ENCODE measurements around the gene UNC13A.

Gene UNC13A

GRCh38 chr19:17688853-17689595, 870 bp upstream of the UNC13A start:
- no peak for TF ChIP-seq EZH2 (IDR thresholded peaks at IDR 0.05; ENCODE audit: borderline replicate concordance, low read depth, low read length, severe bottlenecking)
- TF ChIP-seq CTCF (IDR thresholded peaks at IDR 0.05; ENCODE audit: borderline replicate concordance, extremely low read depth, low read length, poor library complexity, severe bottlenecking): no peak
- no peak overlapping the region for H3K4me3 ChIP-seq (ENCODE audit: low read depth in 1 of 2, low read length in 2 of 2)
- no peaks in the 10 kb centered on the region for H3K36me3 ChIP-seq (ENCODE audit: insufficient read depth, low read length)
- H3K4me1 ChIP-seq (ENCODE audit: insufficient read depth, low read length): peaks cover 2% of the 10 kb centered on the region; the same call in 1 of the 2 replicates
- no peak overlapping the region for H3K4me2 ChIP-seq (ENCODE audit: insufficient read depth, low read length)
- no peaks in the 10 kb centered on the region for H3K79me2 ChIP-seq (ENCODE audit: insufficient read depth, low read length)
- no peak for ATAC-seq (ENCODE audit: insufficient read depth, low read depth)
- H2AFZ ChIP-seq (ENCODE audit: low read depth, low read length): no peak overlapping the region
- H3K27me3 ChIP-seq (ENCODE audit: insufficient read depth, low read length, poor library complexity): peaks cover 19% of the 10 kb centered on the region
- peaks cover 6% of the 10 kb centered on the region for H4K20me1 ChIP-seq (ENCODE audit: insufficient read depth, low read length)
- H3K9ac ChIP-seq (ENCODE audit: low read depth, low read length): no peak overlapping the region
- no peak overlapping the region for H3K27ac ChIP-seq (ENCODE audit: low read length)
- DNase-seq: no peak
- H3K9me3 ChIP-seq (ENCODE audit: insufficient read depth, low read length, severe bottlenecking): no peaks in the 10 kb centered on the region

DNA sequence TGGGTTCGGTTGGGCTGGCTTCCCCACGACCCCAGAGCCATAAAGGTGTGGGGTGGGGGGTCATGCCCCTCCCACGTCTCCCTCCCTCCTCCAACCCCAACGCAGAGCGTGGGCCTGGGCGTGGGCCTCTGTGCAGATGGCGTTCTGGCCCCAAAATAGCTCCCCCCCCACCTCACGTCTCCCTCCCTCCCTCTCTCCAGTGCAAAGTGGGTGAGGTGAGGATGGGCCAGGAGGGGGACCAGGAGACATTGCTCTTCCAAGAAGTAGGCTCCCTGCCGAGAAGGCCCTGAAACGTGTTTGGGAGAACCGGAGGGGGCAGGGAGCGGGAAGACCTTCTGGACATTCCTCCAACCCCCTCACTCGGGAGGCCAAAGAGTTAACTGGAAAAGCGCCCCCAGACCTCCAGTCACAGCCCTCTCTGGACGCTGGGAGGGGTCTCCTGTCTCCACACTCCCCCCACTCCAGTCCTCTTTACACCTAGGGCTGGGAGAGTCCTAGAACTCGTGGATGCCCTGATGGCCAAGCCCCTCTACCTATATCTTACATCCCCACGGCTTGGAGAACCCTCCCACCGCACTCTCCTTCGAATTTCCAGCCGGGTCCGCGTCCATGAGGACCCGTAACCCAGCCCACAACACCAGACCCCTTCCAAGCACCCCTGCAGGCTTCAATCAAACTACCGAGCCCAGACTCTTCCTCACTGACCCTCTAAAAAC, 855 bp downstream of the UNC13A start:
- Histone ChIP-seq H3K79me2 (ENCODE audit: insufficient read depth, low read length) (no peaks in the 10 kb centered on the region), H4K20me1 (ENCODE audit: insufficient read depth, low read length) (peaks cover 6% of the 10 kb centered on the region), H3K27me3 (ENCODE audit: insufficient read depth, low read length, poor library complexity) (peaks cover 19% of the 10 kb centered on the region), H3K9me3 (ENCODE audit: insufficient read depth, low read length, severe bottlenecking) (no peaks in the 10 kb centered on the region), H3K4me2 (ENCODE audit: insufficient read depth, low read length) (no peak overlapping the region), H3K36me3 (ENCODE audit: insufficient read depth, low read length) (no peaks in the 10 kb centered on the region), H3K4me1 (ENCODE audit: insufficient read depth, low read length) (peaks cover 2% of the 10 kb centered on the region; the same call in 1 of the 2 replicates), H3K4me3 (ENCODE audit: low read depth in 1 of 2, low read length in 2 of 2) (no peak overlapping the region), H3K9ac (ENCODE audit: low read depth, low read length) (no peak overlapping the region), H3K27ac (ENCODE audit: low read length) (no peak overlapping the region), H2AFZ (ENCODE audit: low read depth, low read length) (no peak overlapping the region)
- TF ChIP-seq CTCF (IDR thresholded peaks at IDR 0.05; ENCODE audit: borderline replicate concordance, extremely low read depth, low read length, poor library complexity, severe bottlenecking) (no peak), EZH2 (IDR thresholded peaks at IDR 0.05; ENCODE audit: borderline replicate concordance, low read depth, low read length, severe bottlenecking) (no peak)
- no peak for DNase-seq
- ATAC-seq (ENCODE audit: insufficient read depth, low read depth): no peak

DNA sequence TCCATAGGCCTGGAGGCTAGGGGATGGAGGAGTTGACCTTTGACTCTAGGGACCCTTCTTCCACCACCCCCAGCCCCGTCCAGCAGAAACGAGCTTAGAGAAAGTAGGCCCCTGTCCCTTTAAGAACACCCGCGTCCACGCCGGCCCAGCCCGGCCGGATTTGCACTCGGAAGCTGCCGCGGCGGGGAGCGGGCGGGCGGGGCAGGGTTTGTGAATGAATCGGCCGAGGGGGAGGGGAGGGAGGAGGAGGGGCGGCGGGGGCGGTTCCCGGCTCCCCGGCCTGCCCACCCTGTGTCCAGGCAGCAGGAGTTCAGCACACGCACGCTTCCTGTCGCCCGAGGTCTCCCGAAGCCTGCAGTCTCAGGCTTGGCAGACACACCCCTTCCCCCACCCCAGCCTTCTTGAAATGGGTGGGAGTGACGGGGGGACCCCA, 1.5 kb downstream of the UNC13A start:
- ATAC-seq (ENCODE audit: insufficient read depth, low read depth) (0 out of 3 replicates have a peak, but pooled peaks have one; percentile 22), DNase-seq (no peak)
- H3K27me3 ChIP-seq (ENCODE audit: insufficient read depth, low read length, poor library complexity): peaks cover 19% of the 10 kb centered on the region
- H3K27ac ChIP-seq (ENCODE audit: low read length): no peak overlapping the region
- H3K79me2 ChIP-seq (ENCODE audit: insufficient read depth, low read length): no peaks in the 10 kb centered on the region
- no peak overlapping the region for H3K9ac ChIP-seq (ENCODE audit: low read depth, low read length)
- H3K4me3 ChIP-seq (ENCODE audit: low read depth in 1 of 2, low read length in 2 of 2): no peak overlapping the region
- H3K9me3 ChIP-seq (ENCODE audit: insufficient read depth, low read length, severe bottlenecking): no peaks in the 10 kb centered on the region
- H3K4me1 ChIP-seq (ENCODE audit: insufficient read depth, low read length): peaks cover 2% of the 10 kb centered on the region; the same call in 1 of the 2 replicates
- no peak overlapping the region for H3K4me2 ChIP-seq (ENCODE audit: insufficient read depth, low read length)
- TF ChIP-seq CTCF (IDR thresholded peaks at IDR 0.05; ENCODE audit: borderline replicate concordance, extremely low read depth, low read length, poor library complexity, severe bottlenecking) (no peak), EZH2 (IDR thresholded peaks at IDR 0.05; ENCODE audit: borderline replicate concordance, low read depth, low read length, severe bottlenecking) (no peak)
- H3K36me3 ChIP-seq (ENCODE audit: insufficient read depth, low read length): no peaks in the 10 kb centered on the region
- peaks cover 6% of the 10 kb centered on the region for H4K20me1 ChIP-seq (ENCODE audit: insufficient read depth, low read length)
- H2AFZ ChIP-seq (ENCODE audit: low read depth, low read length): no peak overlapping the region
